ENCODE data around the gene FNDC1. TPM values are rescaled to one million over a fixed set of nuclear protein-coding genes. Genes with fewer than 3 reads are reported as not detected.

The FNDC1 gene
- polyA plus RNA-seq, 1 experiment, result 0.01 TPM

DNA sequence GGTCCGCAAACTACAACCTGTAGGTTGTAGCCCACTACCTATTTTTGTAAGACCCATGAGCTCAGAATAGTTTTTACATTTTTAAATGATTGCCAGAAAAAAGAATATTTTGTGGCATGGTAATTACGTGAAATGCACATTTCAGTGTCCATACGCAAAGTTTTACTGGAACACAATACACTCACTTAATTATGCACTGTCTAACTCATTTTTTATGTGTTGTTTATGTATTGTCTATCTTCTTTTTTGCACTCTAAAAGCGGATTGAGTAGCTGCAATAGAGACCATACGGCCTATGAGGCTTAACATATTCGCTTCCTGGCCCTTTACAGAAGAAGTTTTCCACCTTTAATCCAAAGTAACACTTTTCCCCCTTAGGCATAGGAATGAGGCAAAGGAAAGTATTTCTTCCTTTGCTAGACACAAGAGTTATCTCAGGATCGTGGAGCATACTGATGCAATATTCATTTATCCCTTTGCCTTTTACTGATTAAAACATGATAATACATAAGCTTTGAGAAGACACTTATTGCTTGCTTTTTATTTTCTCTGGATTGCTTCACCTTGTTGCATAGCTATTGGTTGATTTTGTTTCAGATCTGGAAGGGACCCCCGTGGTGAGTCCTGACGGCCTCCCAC, 69.8 kb downstream of the FNDC1 start:
- ChIA-PET CTCF (interaction anchor here (0.9 to 3.4 kb wide), 2 partner anchors 14 to 415 kb away, joined by 3 to 22 read pairs; no protein-coding TSS in a partner anchor), POLR2A (no interaction called here)
- no peak for DNase-seq (ENCODE audit: low read depth, low spot score)
- H3K27ac ChIP-seq (ENCODE audit: low read depth, low read length), result no peak overlapping the region
- peaks cover 3% of the 10 kb centered on the region for H3K27me3 ChIP-seq (ENCODE audit: control insufficient read depth, insufficient read depth, low read length)
- TF ChIP-seq, protein P1, sequence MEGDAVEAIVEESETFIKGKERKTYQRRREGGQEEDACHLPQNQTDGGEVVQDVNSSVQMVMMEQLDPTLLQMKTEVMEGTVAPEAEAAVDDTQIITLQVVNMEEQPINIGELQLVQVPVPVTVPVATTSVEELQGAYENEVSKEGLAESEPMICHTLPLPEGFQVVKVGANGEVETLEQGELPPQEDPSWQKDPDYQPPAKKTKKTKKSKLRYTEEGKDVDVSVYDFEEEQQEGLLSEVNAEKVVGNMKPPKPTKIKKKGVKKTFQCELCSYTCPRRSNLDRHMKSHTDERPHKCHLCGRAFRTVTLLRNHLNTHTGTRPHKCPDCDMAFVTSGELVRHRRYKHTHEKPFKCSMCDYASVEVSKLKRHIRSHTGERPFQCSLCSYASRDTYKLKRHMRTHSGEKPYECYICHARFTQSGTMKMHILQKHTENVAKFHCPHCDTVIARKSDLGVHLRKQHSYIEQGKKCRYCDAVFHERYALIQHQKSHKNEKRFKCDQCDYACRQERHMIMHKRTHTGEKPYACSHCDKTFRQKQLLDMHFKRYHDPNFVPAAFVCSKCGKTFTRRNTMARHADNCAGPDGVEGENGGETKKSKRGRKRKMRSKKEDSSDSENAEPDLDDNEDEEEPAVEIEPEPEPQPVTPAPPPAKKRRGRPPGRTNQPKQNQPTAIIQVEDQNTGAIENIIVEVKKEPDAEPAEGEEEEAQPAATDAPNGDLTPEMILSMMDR (IDR thresholded peaks at IDR 0.05; ENCODE audit: low read depth, low read length), result no peak
- H3K9me3 ChIP-seq (ENCODE audit: control insufficient read depth, insufficient read depth, low read length), result peaks cover 2% of the 10 kb centered on the region; the same call in 1 of the 2 replicates
- H3K4me3 ChIP-seq (ENCODE audit: low read depth, low read length), result no peak overlapping the region

DNA sequence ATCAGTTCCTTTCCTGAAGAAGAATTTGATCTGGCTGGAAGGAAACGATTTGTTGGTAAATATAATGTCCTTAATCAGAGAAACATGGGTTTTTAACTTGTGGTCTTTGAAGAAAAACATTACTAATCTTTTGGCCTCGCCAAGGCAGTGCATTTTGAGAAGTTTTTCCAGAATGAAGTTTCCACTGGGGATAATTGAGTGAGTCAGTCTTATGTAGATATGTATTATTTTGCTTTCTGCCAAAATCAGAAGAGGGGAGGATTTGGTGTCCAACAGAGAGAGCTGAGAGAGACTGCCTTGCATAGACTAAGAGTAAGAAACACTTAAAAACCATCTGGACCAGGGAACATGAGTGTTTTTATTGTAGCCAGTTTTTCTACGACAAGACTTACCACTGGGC, 79.9 kb downstream of the FNDC1 start:
- H3K27ac ChIP-seq (ENCODE audit: low read depth, low read length), result no peak overlapping the region
- ChIA-PET POLR2A (no interaction called here), CTCF (interaction anchor here (0.5 kb wide), 1 partner anchor 8 kb away, joined by 6 read pairs; no protein-coding TSS in a partner anchor)
- no peak for DNase-seq (ENCODE audit: low read depth, low spot score)
- no peaks in the 10 kb centered on the region for H3K27me3 ChIP-seq (ENCODE audit: control insufficient read depth, insufficient read depth, low read length)
- H3K9me3 ChIP-seq (ENCODE audit: control insufficient read depth, insufficient read depth, low read length), result no peaks in the 10 kb centered on the region
- no peak overlapping the region for H3K4me3 ChIP-seq (ENCODE audit: low read depth, low read length)
- TF ChIP-seq, protein P1 (IDR thresholded peaks at IDR 0.05; ENCODE audit: low read depth, low read length), result no peak

DNA sequence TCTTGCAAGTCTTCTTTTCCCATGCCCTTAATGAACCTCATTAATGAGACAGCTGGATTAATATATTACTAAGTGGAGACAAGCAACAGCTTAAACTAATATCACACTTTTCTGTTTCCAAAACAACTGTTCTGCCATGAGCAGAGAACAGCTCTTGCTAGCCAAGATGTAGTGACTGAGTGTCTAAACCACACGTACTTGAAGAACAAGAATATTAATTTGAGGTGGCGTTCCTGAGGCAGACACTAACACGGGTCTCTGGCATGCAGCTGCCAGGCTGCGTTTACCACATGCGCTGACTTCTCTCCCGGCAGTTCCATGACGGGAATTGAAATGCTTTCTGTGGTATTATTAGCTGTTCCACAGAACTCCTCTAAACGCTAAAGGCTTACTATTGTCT, 80.6 kb downstream of the FNDC1 start:
- ChIA-PET CTCF (interaction anchor here (0.5 to 4.4 kb wide), 2 partner anchors 8 to 406 kb away, joined by 6 to 80 read pairs; no protein-coding TSS in a partner anchor), POLR2A (no interaction called here)
- no peaks in the 10 kb centered on the region for H3K27me3 ChIP-seq (ENCODE audit: control insufficient read depth, insufficient read depth, low read length)
- H3K9me3 ChIP-seq (ENCODE audit: control insufficient read depth, insufficient read depth, low read length), result no peaks in the 10 kb centered on the region
- no peak overlapping the region for H3K27ac ChIP-seq (ENCODE audit: low read depth, low read length)
- H3K4me3 ChIP-seq (ENCODE audit: low read depth, low read length), result no peak overlapping the region
- no peak for DNase-seq (ENCODE audit: low read depth, low spot score)
- TF ChIP-seq, protein P1 (IDR thresholded peaks at IDR 0.05; ENCODE audit: low read depth, low read length), result no peak

DNA sequence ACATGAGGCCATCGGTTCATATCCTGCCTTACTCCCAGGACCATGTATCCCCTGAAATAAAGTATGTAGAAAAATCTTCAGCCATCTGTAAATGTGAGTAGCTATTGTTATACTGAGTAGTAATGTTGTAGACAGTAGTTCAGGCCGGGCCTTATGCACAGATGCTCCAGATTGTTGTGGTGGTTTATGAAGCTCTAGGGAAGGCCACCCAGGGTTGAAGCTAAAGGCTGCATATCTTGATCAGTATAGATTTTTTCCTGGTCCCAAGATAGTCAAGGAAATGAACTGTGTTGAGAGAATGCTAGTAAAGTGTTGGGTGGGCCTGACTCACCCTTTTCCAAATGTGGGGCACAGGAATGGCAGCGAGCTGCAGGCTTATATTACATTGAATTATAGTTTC, 81.4 kb downstream of the FNDC1 start:
- ChIA-PET CTCF (interaction anchor here (4.4 kb wide), 1 partner anchor 405 kb away, joined by 80 read pairs; no protein-coding TSS in a partner anchor), POLR2A (no interaction called here)
- Histone ChIP-seq H3K27me3 (ENCODE audit: control insufficient read depth, insufficient read depth, low read length) (no peaks in the 10 kb centered on the region), H3K27ac (ENCODE audit: low read depth, low read length) (no peak overlapping the region), H3K9me3 (ENCODE audit: control insufficient read depth, insufficient read depth, low read length) (no peaks in the 10 kb centered on the region), H3K4me3 (ENCODE audit: low read depth, low read length) (no peak overlapping the region)
- DNase-seq (ENCODE audit: low read depth, low spot score), result no peak
- TF ChIP-seq, protein P1 (IDR thresholded peaks at IDR 0.05; ENCODE audit: low read depth, low read length), result no peak

DNA sequence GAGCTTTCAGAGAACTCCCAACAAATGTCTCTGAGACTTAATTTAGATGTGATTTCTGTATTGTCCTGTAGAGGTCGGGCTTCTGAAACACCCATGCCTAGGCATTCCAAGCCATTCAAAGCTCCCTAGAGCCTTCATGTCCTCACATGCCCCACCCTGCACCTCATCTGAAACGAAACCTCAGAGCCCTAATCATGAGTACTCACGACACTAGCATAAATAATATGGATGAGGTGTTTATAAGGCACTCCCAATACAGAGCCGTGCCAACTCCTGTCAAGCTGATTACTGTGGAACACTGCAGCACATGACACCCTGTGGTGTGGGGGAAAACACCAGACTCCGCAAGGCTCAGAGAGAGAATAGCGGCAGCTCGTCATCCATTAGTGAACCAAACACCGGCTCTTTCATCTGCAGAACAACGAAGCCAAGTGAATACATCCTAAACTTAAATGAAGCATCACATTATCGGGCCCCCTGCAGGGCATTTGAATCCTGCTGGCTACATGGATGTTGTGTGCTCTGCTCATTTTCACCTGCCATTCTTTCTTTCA, 83.8 kb downstream of the FNDC1 start:
- H3K27ac ChIP-seq (ENCODE audit: low read depth, low read length), result no peak overlapping the region
- no peaks in the 10 kb centered on the region for H3K27me3 ChIP-seq (ENCODE audit: control insufficient read depth, insufficient read depth, low read length)
- H3K4me3 ChIP-seq (ENCODE audit: low read depth, low read length), result no peak overlapping the region
- TF ChIP-seq, protein P1 (IDR thresholded peaks at IDR 0.05; ENCODE audit: low read depth, low read length), result peak; percentile 62
- no peaks in the 10 kb centered on the region for H3K9me3 ChIP-seq (ENCODE audit: control insufficient read depth, insufficient read depth, low read length)
- DNase-seq (ENCODE audit: low read depth, low spot score), result peak; percentile 4
- CTCF ChIA-PET, result interaction anchor here (0.6 to 4.4 kb wide), 35 partner anchors 9 to 416 kb away, joined by 3 to 80 read pairs (median 4); no protein-coding TSS in a partner anchor
- POLR2A ChIA-PET, result no interaction called here

Measured in AG04450 (cell line).